EH (cell line): ENCODE data around the gene MEGF11.

Source experiments
- DNase-seq: peaks from one replicate; pipeline ENCODE4 v3.0.0-alpha.2; 2015; ENCODE audit warnings: low read depth

Gene MEGF11

GRCh38 chr15:66053991-66054390 lies 199.6 kb downstream of the MEGF11 start:
- DNase-seq = no peak

- no peak for DNase-seq
Measured at GRCh38 chr15:66051833-66052232, 201.7 kb downstream of the MEGF11 start.

GRCh38 chr15:66050264-66050663 lies 203.3 kb downstream of the MEGF11 start:
- no peak for DNase-seq

- no peak for DNase-seq
Measured at GRCh38 chr15:66049353-66049752, 204.2 kb downstream of the MEGF11 start.

GRCh38 chr15:66047321-66048024 lies 206.1 kb downstream of the MEGF11 start:
- no peak for DNase-seq

GRCh38 chr15:66046751-66047150 lies 206.8 kb downstream of the MEGF11 start:
- DNase-seq = no peak

GRCh38 chr15:66046326-66046725 lies 207.2 kb downstream of the MEGF11 start:
- DNase-seq = no peak

GRCh38 chr15:66045542-66045941 lies 208.0 kb downstream of the MEGF11 start:
- DNase-seq = no peak

GRCh38 chr15:66044837-66045236 lies 208.7 kb downstream of the MEGF11 start:
- no peak for DNase-seq

- no peak for DNase-seq
Measured at GRCh38 chr15:66043264-66043663, 210.3 kb downstream of the MEGF11 start.

- no peak for DNase-seq
Measured at GRCh38 chr15:66042624-66043023, 210.9 kb downstream of the MEGF11 start.

GRCh38 chr15:66041276-66041675 lies 212.3 kb downstream of the MEGF11 start:
- no peak for DNase-seq

GRCh38 chr15:66040211-66040892 lies 213.2 kb downstream of the MEGF11 start:
- no peak for DNase-seq

- peak; percentile 14 for DNase-seq
Measured at GRCh38 chr15:66039117-66039871, 214.3 kb downstream of the MEGF11 start.

GRCh38 chr15:66038387-66039116 lies 215.0 kb downstream of the MEGF11 start:
- no peak for DNase-seq

- no peak for DNase-seq
Measured at GRCh38 chr15:66036859-66037258, 216.7 kb downstream of the MEGF11 start.

- DNase-seq = no peak
Measured at GRCh38 chr15:66035901-66036300, 217.6 kb downstream of the MEGF11 start.

GRCh38 chr15:66033143-66033542 lies 220.4 kb downstream of the MEGF11 start:
- DNase-seq = no peak

- no peak for DNase-seq
Measured at GRCh38 chr15:66032006-66032405, 221.5 kb downstream of the MEGF11 start.

GRCh38 chr15:66030650-66031049 lies 222.9 kb downstream of the MEGF11 start:
- no peak for DNase-seq

GRCh38 chr15:66029650-66030049 lies 223.9 kb downstream of the MEGF11 start:
- DNase-seq = no peak

- DNase-seq = peak; percentile 9
Measured at GRCh38 chr15:66027268-66027805, 226.2 kb downstream of the MEGF11 start.
